Panc1 (cell line): ENCODE measurements around the gene RARRES2.

Source experiments
- CTCF ChIP-seq: fragments of 450-650 bp; IDR thresholded peaks from 2 replicates; pipeline ENCODE4 v1.5.1; 2017; ENCODE audit warnings: mild to moderate bottlenecking
- TF ChIP-seq, protein P1 (sequence below), 2 experiments: IDR thresholded peaks; 2 replicates each; pipeline ENCODE4 v1.6.1; 2011 to 2012; ENCODE audit warnings: low read depth in 2 of 2, control low read depth in 1 of 2, low read length in 1 of 2, mild to moderate bottlenecking in 1 of 2, moderate library complexity in 1 of 2; ENCODE audit not compliant: insufficient read depth in 1 of 2

- TF ChIP-seq, protein P1, sequence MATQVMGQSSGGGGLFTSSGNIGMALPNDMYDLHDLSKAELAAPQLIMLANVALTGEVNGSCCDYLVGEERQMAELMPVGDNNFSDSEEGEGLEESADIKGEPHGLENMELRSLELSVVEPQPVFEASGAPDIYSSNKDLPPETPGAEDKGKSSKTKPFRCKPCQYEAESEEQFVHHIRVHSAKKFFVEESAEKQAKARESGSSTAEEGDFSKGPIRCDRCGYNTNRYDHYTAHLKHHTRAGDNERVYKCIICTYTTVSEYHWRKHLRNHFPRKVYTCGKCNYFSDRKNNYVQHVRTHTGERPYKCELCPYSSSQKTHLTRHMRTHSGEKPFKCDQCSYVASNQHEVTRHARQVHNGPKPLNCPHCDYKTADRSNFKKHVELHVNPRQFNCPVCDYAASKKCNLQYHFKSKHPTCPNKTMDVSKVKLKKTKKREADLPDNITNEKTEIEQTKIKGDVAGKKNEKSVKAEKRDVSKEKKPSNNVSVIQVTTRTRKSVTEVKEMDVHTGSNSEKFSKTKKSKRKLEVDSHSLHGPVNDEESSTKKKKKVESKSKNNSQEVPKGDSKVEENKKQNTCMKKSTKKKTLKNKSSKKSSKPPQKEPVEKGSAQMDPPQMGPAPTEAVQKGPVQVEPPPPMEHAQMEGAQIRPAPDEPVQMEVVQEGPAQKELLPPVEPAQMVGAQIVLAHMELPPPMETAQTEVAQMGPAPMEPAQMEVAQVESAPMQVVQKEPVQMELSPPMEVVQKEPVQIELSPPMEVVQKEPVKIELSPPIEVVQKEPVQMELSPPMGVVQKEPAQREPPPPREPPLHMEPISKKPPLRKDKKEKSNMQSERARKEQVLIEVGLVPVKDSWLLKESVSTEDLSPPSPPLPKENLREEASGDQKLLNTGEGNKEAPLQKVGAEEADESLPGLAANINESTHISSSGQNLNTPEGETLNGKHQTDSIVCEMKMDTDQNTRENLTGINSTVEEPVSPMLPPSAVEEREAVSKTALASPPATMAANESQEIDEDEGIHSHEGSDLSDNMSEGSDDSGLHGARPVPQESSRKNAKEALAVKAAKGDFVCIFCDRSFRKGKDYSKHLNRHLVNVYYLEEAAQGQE (IDR thresholded peaks at IDR 0.05; ENCODE audit: insufficient read depth in 1 of 2, low read depth in 2 of 2, low read length in 1 of 2): no peak
- TF ChIP-seq CTCF: no peak
These were observed 4.7 kb downstream of the RARRES2 start for GRCh38 chr7:150336746-150337145.
